ENCODE data around the gene ATF5.
"Not testable (repeated sequence)": the region's sequence is repeated elsewhere in the genome, so short reads cannot be mapped to it uniquely, and the experiment has no call there.

Gene ATF5

GRCh38 chr19:49923055-49924003, 5.7 kb upstream of the ATF5 start:
- DNase-seq (ENCODE audit: low read depth): no peak

GRCh38 chr19:49924004-49924880, 4.8 kb upstream of the ATF5 start:
- DNase-seq (ENCODE audit: low read depth): no peak

GRCh38 chr19:49924881-49925210, 4.2 kb upstream of the ATF5 start:
- DNase-seq (ENCODE audit: low read depth): not testable (repeated sequence)

- DNase-seq (ENCODE audit: low read depth): no peak
Observed at GRCh38 chr19:49925486-49925885, 3.5 kb upstream of the ATF5 start.

GRCh38 chr19:49926515-49926914, 2.5 kb upstream of the ATF5 start:
- DNase-seq (ENCODE audit: low read depth): no peak

GRCh38 chr19:49927526-49928264, 1.3 kb upstream of the ATF5 start:
- DNase-seq (ENCODE audit: low read depth): no peak

GRCh38 chr19:49929611-49930482, 842 bp downstream of the ATF5 start:
- peak; percentile 89 for DNase-seq (ENCODE audit: low read depth)

GRCh38 chr19:49930483-49931011, 1.5 kb downstream of the ATF5 start:
- DNase-seq (ENCODE audit: low read depth): no peak

- DNase-seq (ENCODE audit: low read depth): no peak
Observed at GRCh38 chr19:49931293-49932040, 2.5 kb downstream of the ATF5 start.

- DNase-seq (ENCODE audit: low read depth): no peak
Observed at GRCh38 chr19:49932041-49932451, 3.0 kb downstream of the ATF5 start.

- no peak for DNase-seq (ENCODE audit: low read depth)
Observed at GRCh38 chr19:49932731-49933131, 3.7 kb downstream of the ATF5 start.

- no peak for DNase-seq (ENCODE audit: low read depth)
Observed at GRCh38 chr19:49933643-49934042, 4.6 kb downstream of the ATF5 start.

- DNase-seq (ENCODE audit: low read depth): no peak
Observed at GRCh38 chr19:49936549-49936948, 7.5 kb downstream of the ATF5 start.

GRCh38 chr19:49937750-49938381, 8.9 kb downstream of the ATF5 start:
- peak; percentile 71 for DNase-seq (ENCODE audit: low read depth)

- DNase-seq (ENCODE audit: low read depth): no peak
Observed at GRCh38 chr19:49938662-49939061, 9.7 kb downstream of the ATF5 start.

- DNase-seq (ENCODE audit: low read depth): no peak
Observed at GRCh38 chr19:49939721-49940481, 10.9 kb downstream of the ATF5 start.

- DNase-seq (ENCODE audit: low read depth): no peak
Observed at GRCh38 chr19:49940482-49940791, 11.4 kb downstream of the ATF5 start.

- DNase-seq (ENCODE audit: low read depth): not testable (repeated sequence)
Observed at GRCh38 chr19:49944567-49944966, 15.6 kb downstream of the ATF5 start.

- DNase-seq (ENCODE audit: low read depth): no peak
Observed at GRCh38 chr19:49946415-49946814, 17.4 kb downstream of the ATF5 start.

Data from activated T-cell treated with anti-CD3 and anti-CD28 coated beads for 24 hours (primary cell).